Lung (tissue), 12 donors: Measurements from ENCODE around the gene GNLY. TPM values are rescaled to one million over a fixed set of nuclear protein-coding genes. Genes with fewer than 3 reads are reported as not detected.

Source experiments
- ATAC-seq: fragments of 200-7000 bp; cut with Tn5 transposase; one replicate; pipeline ENCODE4 v1.9.1; 2020; ENCODE audit warnings: moderate number of reproducible peaks; ENCODE audit not compliant: insufficient read depth, low FRiP score
- DNase-seq, 3 donors: peaks; one replicate each; pipeline ENCODE4 v3.0.0-alpha.2; 2013 to 2017
- H3K27ac ChIP-seq, 2 donors: one replicate each; pipeline ENCODE4 v1.5.1; 2013; ENCODE audit warnings: mild to moderate bottlenecking in 2 of 2, moderate library complexity in 2 of 2, control low read depth in 1 of 2, inconsistent platforms in 1 of 2, low read depth in 1 of 2, low read length in 1 of 2
- H3K27me3 ChIP-seq, 3 donors: one replicate each; pipeline ENCODE4 v1.5.1; 2013; ENCODE audit warnings: low read length in 2 of 3; ENCODE audit not compliant: control insufficient read depth in 3 of 3, insufficient read depth in 3 of 3
- H3K36me3 ChIP-seq, 4 donors: one replicate each; pipeline ENCODE4 v1.5.1; 2013; ENCODE audit warnings: low read length in 4 of 4, mild to moderate bottlenecking in 1 of 4, moderate library complexity in 1 of 4; ENCODE audit not compliant: control insufficient read depth in 4 of 4, insufficient read depth in 4 of 4
- H3K4me1 ChIP-seq, 5 donors: one replicate each; pipeline ENCODE4 v1.5.1; 2013; ENCODE audit warnings: low read length in 5 of 5, mild to moderate bottlenecking in 2 of 5, moderate library complexity in 1 of 5; ENCODE audit not compliant: control insufficient read depth in 5 of 5, insufficient read depth in 5 of 5
- H3K4me3 ChIP-seq: one replicate; pipeline ENCODE4 v1.5.1; 2013; ENCODE audit warnings: mild to moderate bottlenecking, control low read depth, moderate library complexity
- H3K9ac ChIP-seq, 2 donors: one replicate each; pipeline ENCODE4 v1.5.1; 2013; ENCODE audit warnings: low read length in 2 of 2, control low read depth in 1 of 2; ENCODE audit not compliant: insufficient read depth in 1 of 2
- H3K9me3 ChIP-seq, 4 donors: one replicate each; pipeline ENCODE4 v1.5.1; 2013; ENCODE audit warnings: low read length in 3 of 4, mild to moderate bottlenecking in 1 of 4, moderate library complexity in 1 of 4; ENCODE audit not compliant: control insufficient read depth in 4 of 4, insufficient read depth in 3 of 4
- CTCF ChIP-seq: IDR thresholded peaks from 2 replicates; pipeline ENCODE4 v1.5.1; 2012; ENCODE audit warnings: mild to moderate bottlenecking; ENCODE audit errors: control extremely low read depth, extremely low read depth
- WGBS, 2 donors: extraction: QIAGEN DNeasy Blood & Tissue Kit; methylation state at CpG; one replicate each; pipeline ENCODE4 v1.1.7; 2013; 5-methylcytosine and 5-hydroxymethylcytosine counted together
- polyA plus RNA-seq, 2 donors: library from polyadenylated mRNA; stranded (reverse); fragments of 200-250 nt; gene quantifications; one replicate each; pipeline ENCODE4 v1.2.1, GENCODE V29; 2013
- total RNA-seq, 2 donors: library from RNA; depleted of rRNA in 1 of 2; stranded (reverse); fragments of >200 nt in 1 of 2; gene quantifications; one replicate each; pipeline ENCODE4 v1.2.1, GENCODE V29; 2014 to 2021
- donor health status: control.
- donor health status: control.
- donor health status: Bipolar disorder and iron deficiency.
- donor health status: healthy.
- donor health status: DM: yes; HTN: yes; CAD: no.

GNLY gene
- total and polyA plus RNA-seq, 4 donors = 9.0 to 13.6 (median 12.1) TPM; not detected in 1

GRCh38 chr2:85709401-85709811 is 15.2 kb downstream of the GNLY start:
- Histone ChIP-seq H3K4me1 (peaks cover 3 to 48% (median 33%) of the 10 kb centered on the region in 5 donors), H3K4me3 (no peak overlapping the region)

DNA sequence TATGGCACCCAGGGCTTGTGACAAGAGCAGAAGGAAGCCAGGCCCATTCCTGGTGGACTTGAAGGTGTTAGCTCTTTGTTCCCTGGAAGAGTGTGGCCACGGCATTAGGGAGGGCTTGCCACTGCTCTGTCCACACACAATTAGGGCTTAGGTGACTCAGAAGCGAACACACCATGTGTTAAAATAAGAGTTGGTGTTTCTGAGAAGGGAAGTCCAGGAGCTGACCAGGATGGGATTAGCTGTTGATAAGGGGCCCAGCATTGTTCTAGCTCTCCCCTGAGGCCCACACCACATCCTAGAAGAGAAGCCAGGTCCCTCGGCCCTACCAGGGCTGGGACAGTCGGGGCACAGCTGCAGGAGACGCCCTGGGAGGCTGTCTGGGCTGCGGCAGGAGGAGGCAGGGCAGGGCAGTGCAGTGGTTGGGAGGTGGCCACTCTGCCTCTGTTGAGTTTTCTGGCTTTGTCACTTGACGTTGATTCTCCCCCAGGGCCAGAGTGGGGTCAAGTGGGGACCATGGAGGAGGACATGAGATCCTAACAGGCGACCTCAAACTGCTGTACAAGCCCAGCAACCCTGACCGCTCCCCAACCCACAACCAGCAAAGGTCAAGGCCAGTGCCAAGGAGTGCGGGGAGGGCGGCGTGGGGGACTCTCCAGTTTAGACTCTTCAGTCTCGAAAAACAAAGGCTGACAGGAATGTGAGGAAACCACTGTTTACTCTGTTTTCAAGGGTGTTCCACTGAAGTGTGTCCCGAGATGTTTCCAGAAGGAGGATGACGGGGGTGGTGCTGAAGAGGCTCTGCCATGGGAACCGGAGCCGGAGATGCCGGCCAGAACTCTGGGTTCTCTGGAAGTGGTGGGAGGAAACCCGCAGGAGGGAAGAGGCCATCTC is 16.8 kb downstream of the GNLY start:
- Histone ChIP-seq H3K27ac (peak overlapping the region; percentile 76 to 96), H3K27me3 (no peaks in the 10 kb centered on the region), H3K9ac (no peak overlapping the region), H3K4me1 (peaks cover 3 to 48% (median 33%) of the 10 kb centered on the region in 5 donors), H3K36me3 (no peaks in the 10 kb centered on the region), H3K9me3 (no peaks in the 10 kb centered on the region), H3K4me3 (no peak overlapping the region)
- peak; percentile 64 to 79 (median 69) for DNase-seq
- peak; percentile 65 for ATAC-seq
- TF ChIP-seq CTCF = no peak
- 31 to 43% methylated on average over 19 of the region's 19 CpGs for WGBS, 2 donors

More at GRCh38 chr2:85709401-85709811, 15.2 kb downstream of the GNLY start:
- DNase-seq = peak in 1 of 3 donors; percentile 40
- peak overlapping the region; percentile 76 to 96 for H3K27ac ChIP-seq
- 13 to 19% methylated on average over 4 of the region's 4 CpGs for WGBS, 2 donors
- ATAC-seq = no peak
- H3K36me3 ChIP-seq = no peaks in the 10 kb centered on the region
- no peaks in the 10 kb centered on the region for H3K9me3 ChIP-seq
- no peak for TF ChIP-seq CTCF
- H3K9ac ChIP-seq = no peak overlapping the region
- no peaks in the 10 kb centered on the region for H3K27me3 ChIP-seq

DNA sequence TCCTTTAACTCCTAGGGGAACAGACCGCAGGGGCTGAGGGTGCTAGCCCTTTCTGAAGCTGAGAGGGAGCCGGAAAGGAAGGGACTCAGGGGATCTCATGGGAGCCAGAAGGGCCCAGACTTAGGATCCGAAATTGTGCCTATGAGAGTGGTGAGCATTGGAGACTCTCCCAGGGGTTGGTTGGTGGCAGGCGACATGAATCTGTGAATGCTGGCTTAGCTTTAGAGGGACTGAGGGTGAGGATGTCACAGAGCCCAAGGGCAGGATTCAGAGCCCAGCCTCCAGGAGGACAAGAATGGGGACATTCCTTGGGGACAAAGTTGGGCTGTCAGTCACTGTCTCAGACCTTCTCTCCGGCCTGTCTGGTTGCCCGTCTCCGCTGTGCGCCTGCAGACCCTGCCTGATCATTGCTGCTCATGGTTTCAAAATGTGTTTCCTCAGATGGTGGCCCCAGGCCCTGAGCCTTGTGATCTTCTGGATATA is 17.5 kb downstream of the GNLY start:
- ATAC-seq (no peak), DNase-seq (no peak)
- Histone ChIP-seq H3K4me3 (no peak overlapping the region), H3K36me3 (no peaks in the 10 kb centered on the region), H3K27ac (peak overlapping the region; percentile 71 to 96), H3K4me1 (peaks cover 3 to 46% (median 31%) of the 10 kb centered on the region in 5 donors), H3K9me3 (no peaks in the 10 kb centered on the region), H3K27me3 (no peaks in the 10 kb centered on the region), H3K9ac (no peak overlapping the region)
- no peak for TF ChIP-seq CTCF
- 36 to 47% methylated on average over 8 of the region's 8 CpGs for WGBS, 2 donors
